Measurements from ENCODE around the gene SYT2.

GRCh38 chr1:202716654-202717053 is 6.4 kb upstream of the SYT2 start:
- TF ChIP-seq CTCF (IDR thresholded peaks at IDR 0.05) (no peak), POLR2AphosphoS5 (IDR thresholded peaks at IDR 0.05; ENCODE audit: low read depth, low read length) (no peak), ZBTB33 (IDR thresholded peaks at IDR 0.05; ENCODE audit: borderline replicate concordance, low read depth) (no peak), TEAD4 (IDR thresholded peaks at IDR 0.05; ENCODE audit: borderline replicate concordance, insufficient read depth) (no peak), JUND (IDR thresholded peaks at IDR 0.05) (no peak), USF2 (IDR thresholded peaks at IDR 0.05; ENCODE audit: borderline replicate concordance, low read depth, low read length) (no peak), FOXM1 (IDR thresholded peaks at IDR 0.05; ENCODE audit: low read depth) (no peak)

All from SK-N-SH (cell line).